Measurements from ENCODE around the gene ABHD16B.

Gene ABHD16B

GRCh38 chr20:63881451-63882226 is 20.3 kb downstream of the ABHD16B start:
- no peak for DNase-seq

- DNase-seq, result no peak
Observed at GRCh38 chr20:63882257-63883200, 21.2 kb downstream of the ABHD16B start.

- DNase-seq, result no peak
Observed at GRCh38 chr20:63883201-63883593, 21.9 kb downstream of the ABHD16B start.

GRCh38 chr20:63884506-63885263 is 23.4 kb downstream of the ABHD16B start:
- DNase-seq, result no peak

- DNase-seq, result no peak
Observed at GRCh38 chr20:63885264-63886053, 24.2 kb downstream of the ABHD16B start.

- DNase-seq, result no peak
Observed at GRCh38 chr20:63886054-63886419, 24.7 kb downstream of the ABHD16B start.

GRCh38 chr20:63886921-63887320 is 25.6 kb downstream of the ABHD16B start:
- no peak for DNase-seq

- peak; percentile 87 to 95 (median 87) for DNase-seq
Observed at GRCh38 chr20:63889241-63890200, 28.2 kb downstream of the ABHD16B start.

- peak in 2 of 3 donors; percentile 36 to 45 for DNase-seq
Observed at GRCh38 chr20:63890201-63890576, 28.9 kb downstream of the ABHD16B start.

- DNase-seq, result no peak
Observed at GRCh38 chr20:63890616-63891015, 29.3 kb downstream of the ABHD16B start.

- DNase-seq, result no peak
Observed at GRCh38 chr20:63891061-63892002, 30.0 kb downstream of the ABHD16B start.

- DNase-seq, result no peak
Observed at GRCh38 chr20:63892402-63892801, 31.1 kb downstream of the ABHD16B start.

- DNase-seq, result no peak
Observed at GRCh38 chr20:63893999-63894357, 32.7 kb downstream of the ABHD16B start.

- DNase-seq, result peak; percentile 96 to 99 (median 98)
Observed at GRCh38 chr20:63894358-63895201, 33.3 kb downstream of the ABHD16B start, which contains the start of gene DNAJC5. TSS of gene DNAJC5 (plus strand) at chr20:63895126. CDS start at chr20:63928346, 33,220 bp downstream.

- DNase-seq, result no peak
Observed at GRCh38 chr20:63895202-63895951, 34.1 kb downstream of the ABHD16B start.

GRCh38 chr20:63895952-63896263 is 34.6 kb downstream of the ABHD16B start:
- peak in 2 of 3 donors; percentile 47 to 71 for DNase-seq

GRCh38 chr20:63896264-63897105 is 35.2 kb downstream of the ABHD16B start:
- DNase-seq, result peak; percentile 85 to 92 (median 86)
